Muscle layer of duodenum (tissue), 2 donors: ENCODE data around the gene ERMN.

ENCODE experiments used
- H3K27ac ChIP-seq: one replicate; pipeline ENCODE4 v1.7.0; 2013; ENCODE audit warnings: mild to moderate bottlenecking, low read length
- H3K27me3 ChIP-seq: one replicate; pipeline ENCODE4 v1.7.0; 2013; ENCODE audit warnings: low read depth, mild to moderate bottlenecking, control low read depth, low read length
- H3K36me3 ChIP-seq, 2 donors: one replicate each; pipeline ENCODE4 v1.7.0; 2013; ENCODE audit warnings: low read length in 2 of 2, control low read depth in 1 of 2, mild to moderate bottlenecking in 1 of 2; ENCODE audit not compliant: insufficient read depth in 2 of 2, control insufficient read depth in 1 of 2
- H3K4me1 ChIP-seq, 2 donors: one replicate each; pipeline ENCODE4 v1.7.0; 2013; ENCODE audit warnings: low read length in 2 of 2, mild to moderate bottlenecking in 2 of 2, control low read depth in 1 of 2, moderate library complexity in 1 of 2; ENCODE audit not compliant: insufficient read depth in 2 of 2, control insufficient read depth in 1 of 2
- H3K4me3 ChIP-seq, 2 donors: one replicate each; pipeline ENCODE4 v1.7.0; 2013; ENCODE audit warnings: low read length in 2 of 2, low read depth in 1 of 2, mild to moderate bottlenecking in 1 of 2
- H3K9me3 ChIP-seq, 2 donors: one replicate each; pipeline ENCODE4 v1.7.0; 2013; ENCODE audit warnings: low read length in 2 of 2, control low read depth in 1 of 2, mild to moderate bottlenecking in 1 of 2; ENCODE audit not compliant: control insufficient read depth in 1 of 2
- donor health status: healthy.

The ERMN gene

GRCh38 chr2:157311706-157312105 is 13.9 kb downstream of the ERMN start:
- no peaks in the 10 kb centered on the region for H3K36me3 ChIP-seq
- no peak overlapping the region for H3K27ac ChIP-seq
- no peak overlapping the region for H3K4me3 ChIP-seq
- H3K4me1 ChIP-seq, result no peaks in the 10 kb centered on the region
- no peaks in the 10 kb centered on the region for H3K27me3 ChIP-seq
- no peaks in the 10 kb centered on the region for H3K9me3 ChIP-seq

DNA sequence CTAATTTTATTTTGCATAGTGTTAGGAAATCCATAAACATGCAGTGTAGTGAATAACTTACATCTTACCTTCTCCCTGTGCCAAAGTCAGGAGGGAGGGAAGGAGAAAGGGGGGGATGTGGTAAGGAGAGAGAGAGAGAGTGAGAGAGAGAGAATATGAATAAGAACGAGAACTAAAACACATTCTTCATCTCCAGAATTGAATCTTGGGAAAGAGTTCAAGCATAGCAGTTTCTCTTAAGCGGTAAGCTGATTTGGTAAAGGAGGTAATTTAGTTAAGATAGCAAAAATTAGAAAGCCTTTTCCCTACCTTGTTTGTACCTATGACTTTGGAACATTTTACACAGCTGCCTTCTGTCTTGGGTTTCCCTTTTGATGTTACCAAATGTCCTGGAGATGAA is 15.7 kb downstream of the ERMN start:
- Histone ChIP-seq H3K36me3 (no peaks in the 10 kb centered on the region), H3K9me3 (no peaks in the 10 kb centered on the region), H3K4me3 (no peak overlapping the region), H3K4me1 (no peaks in the 10 kb centered on the region), H3K27ac (no peak overlapping the region), H3K27me3 (no peaks in the 10 kb centered on the region)

DNA sequence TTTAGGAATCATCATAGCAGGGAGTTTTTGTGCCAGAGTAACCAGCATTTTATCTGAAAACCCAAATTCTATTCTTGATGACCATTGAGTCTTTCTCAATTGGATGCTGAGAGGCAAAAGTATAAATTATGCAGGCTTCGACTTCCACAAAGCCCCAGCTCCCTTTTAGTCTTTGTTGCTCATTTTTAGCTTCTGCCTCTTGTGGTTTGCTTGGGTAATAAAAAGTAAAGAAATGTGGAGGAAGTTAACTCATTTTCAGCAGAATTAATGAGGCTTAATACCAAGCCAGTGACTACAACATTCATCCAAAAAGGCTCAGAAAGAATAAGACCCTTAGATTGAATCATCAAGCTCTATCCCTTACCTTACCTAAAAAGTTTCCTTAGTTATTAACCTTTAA is 18.6 kb downstream of the ERMN start:
- Histone ChIP-seq H3K4me1 (no peaks in the 10 kb centered on the region), H3K27me3 (no peaks in the 10 kb centered on the region), H3K27ac (no peak overlapping the region), H3K36me3 (no peaks in the 10 kb centered on the region), H3K9me3 (no peaks in the 10 kb centered on the region), H3K4me3 (no peak overlapping the region)

GRCh38 chr2:157305723-157306110 is 19.9 kb downstream of the ERMN start:
- Histone ChIP-seq H3K27ac (no peak overlapping the region), H3K36me3 (no peaks in the 10 kb centered on the region), H3K4me1 (no peaks in the 10 kb centered on the region), H3K4me3 (no peak overlapping the region), H3K9me3 (no peaks in the 10 kb centered on the region), H3K27me3 (no peaks in the 10 kb centered on the region)

- H3K9me3 ChIP-seq, result no peaks in the 10 kb centered on the region
- no peaks in the 10 kb centered on the region for H3K4me1 ChIP-seq
- no peaks in the 10 kb centered on the region for H3K27me3 ChIP-seq
- H3K4me3 ChIP-seq, result no peak overlapping the region
- H3K27ac ChIP-seq, result no peak overlapping the region
- H3K36me3 ChIP-seq, result no peaks in the 10 kb centered on the region
Measured at GRCh38 chr2:157304811-157305722, 20.6 kb downstream of the ERMN start.

- Histone ChIP-seq H3K4me1 (no peaks in the 10 kb centered on the region), H3K4me3 (no peak overlapping the region), H3K36me3 (no peaks in the 10 kb centered on the region), H3K27ac (no peak overlapping the region), H3K27me3 (no peaks in the 10 kb centered on the region), H3K9me3 (no peaks in the 10 kb centered on the region)
Measured at GRCh38 chr2:157303612-157304011, 22.0 kb downstream of the ERMN start.

DNA sequence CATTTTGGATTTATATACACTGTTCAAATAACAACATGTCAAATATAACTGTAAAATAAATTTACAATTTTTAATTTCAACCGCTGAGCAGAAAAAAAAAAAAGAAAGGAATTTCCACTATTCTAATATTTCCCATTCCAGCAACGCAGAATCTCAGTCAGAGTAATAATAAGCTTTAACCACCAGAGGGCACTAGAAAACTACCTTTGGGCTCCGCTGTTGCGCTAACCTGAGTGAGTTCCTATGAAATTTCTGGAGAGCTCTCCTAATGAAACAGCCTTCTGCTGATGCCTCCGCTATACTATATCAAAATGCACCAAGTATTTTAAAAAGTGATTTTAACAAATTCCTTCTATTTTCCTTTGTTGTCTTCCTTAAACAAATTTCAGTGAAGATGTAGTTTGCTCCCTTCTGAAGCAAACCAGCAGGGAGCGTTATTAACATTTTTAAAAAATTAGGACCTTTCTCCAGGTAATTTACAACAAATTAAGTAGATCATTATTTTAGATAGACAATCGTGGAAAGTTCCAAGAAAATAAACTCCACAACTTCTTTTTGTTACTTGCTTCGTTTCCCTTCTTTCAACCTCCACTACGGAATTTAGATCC is 23.0 kb downstream of the ERMN start:
- Histone ChIP-seq H3K4me3 (no peak overlapping the region), H3K36me3 (no peaks in the 10 kb centered on the region), H3K9me3 (no peaks in the 10 kb centered on the region), H3K4me1 (no peaks in the 10 kb centered on the region), H3K27me3 (no peaks in the 10 kb centered on the region), H3K27ac (no peak overlapping the region)

GRCh38 chr2:157301307-157301706 is 24.3 kb downstream of the ERMN start:
- no peaks in the 10 kb centered on the region for H3K27me3 ChIP-seq
- H3K4me1 ChIP-seq, result no peaks in the 10 kb centered on the region
- H3K36me3 ChIP-seq, result no peaks in the 10 kb centered on the region
- no peak overlapping the region for H3K4me3 ChIP-seq
- H3K27ac ChIP-seq, result no peak overlapping the region
- H3K9me3 ChIP-seq, result no peaks in the 10 kb centered on the region

GRCh38 chr2:157296958-157297357 is 28.7 kb downstream of the ERMN start:
- no peak overlapping the region for H3K4me3 ChIP-seq
- no peaks in the 10 kb centered on the region for H3K4me1 ChIP-seq
- H3K9me3 ChIP-seq, result no peaks in the 10 kb centered on the region
- no peaks in the 10 kb centered on the region for H3K36me3 ChIP-seq
- no peak overlapping the region for H3K27ac ChIP-seq
- H3K27me3 ChIP-seq, result no peaks in the 10 kb centered on the region

GRCh38 chr2:157296490-157296889 is 29.1 kb downstream of the ERMN start:
- no peaks in the 10 kb centered on the region for H3K27me3 ChIP-seq
- H3K4me3 ChIP-seq, result no peak overlapping the region

GRCh38 chr2:157292853-157293252 is 32.8 kb downstream of the ERMN start:
- H3K4me1 ChIP-seq, result no peaks in the 10 kb centered on the region
- no peaks in the 10 kb centered on the region for H3K36me3 ChIP-seq
- H3K27ac ChIP-seq, result no peak overlapping the region
- H3K9me3 ChIP-seq, result no peaks in the 10 kb centered on the region
- no peak overlapping the region for H3K4me3 ChIP-seq
- no peaks in the 10 kb centered on the region for H3K27me3 ChIP-seq

More at GRCh38 chr2:157296490-157296889, 29.1 kb downstream of the ERMN start:
- H3K9me3 ChIP-seq, result no peaks in the 10 kb centered on the region
- H3K4me1 ChIP-seq, result no peaks in the 10 kb centered on the region
- no peak overlapping the region for H3K27ac ChIP-seq
- H3K36me3 ChIP-seq, result no peaks in the 10 kb centered on the region
